GM04503 (cell line): ENCODE results near the gene GMCL1.
"Not testable (repeated sequence)": the region's sequence is repeated elsewhere in the genome, so short reads cannot be mapped to it uniquely, and the experiment has no call there.

Experiments
- DNase-seq: peaks from one replicate; pipeline ENCODE4 v3.0.0-alpha.2; 2012; ENCODE audit warnings: low read depth

GMCL1 gene

DNA sequence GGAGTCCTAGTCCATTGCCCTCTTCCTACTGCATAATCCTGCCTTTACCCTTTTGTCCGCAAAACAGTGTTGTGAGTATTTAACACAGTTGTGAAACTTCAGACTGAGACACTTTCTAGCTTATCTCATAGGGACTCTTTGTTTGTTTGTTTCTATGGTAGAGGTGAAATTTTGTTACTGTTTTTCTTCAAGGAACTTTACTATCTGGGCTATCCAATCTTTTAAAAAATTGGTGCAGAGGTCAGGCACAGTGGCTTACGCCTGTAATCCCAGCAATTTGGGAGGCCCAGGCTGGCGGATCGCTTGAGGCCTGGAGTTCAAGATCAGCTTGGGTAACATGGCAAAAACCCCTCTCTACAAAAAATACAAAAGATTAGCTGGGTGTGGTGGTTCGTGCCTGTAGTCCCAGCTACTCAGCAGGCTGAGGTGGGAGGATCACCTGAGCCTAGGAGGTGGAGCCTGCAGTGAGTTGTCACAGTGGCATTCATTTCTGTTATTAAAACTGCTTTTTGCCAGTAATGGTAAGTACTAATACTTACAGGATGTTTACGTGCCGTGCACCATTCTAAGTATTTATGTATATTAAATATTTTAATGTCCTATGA is 18.8 kb downstream of the GMCL1 start:
- no peak for DNase-seq

DNA sequence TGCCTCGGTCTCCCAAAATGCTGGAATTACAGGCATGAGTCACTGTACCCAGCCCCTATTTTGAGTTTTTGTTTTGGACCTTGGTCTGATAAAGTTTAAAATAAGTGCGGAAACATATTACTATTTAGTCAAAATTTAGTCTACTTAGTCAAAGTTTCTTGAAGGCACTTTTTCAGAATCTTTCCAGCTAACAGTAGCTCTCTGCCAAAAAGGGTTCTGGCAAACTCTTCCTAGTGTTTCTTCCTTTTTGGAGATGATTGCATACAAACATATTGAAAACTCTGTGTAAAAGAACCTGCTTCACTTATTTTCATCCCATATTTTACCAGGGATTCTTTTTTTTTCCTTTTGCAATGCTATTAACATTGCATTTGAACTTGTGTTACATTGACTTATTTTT is 28.8 kb downstream of the GMCL1 start:
- no peak for DNase-seq

DNA sequence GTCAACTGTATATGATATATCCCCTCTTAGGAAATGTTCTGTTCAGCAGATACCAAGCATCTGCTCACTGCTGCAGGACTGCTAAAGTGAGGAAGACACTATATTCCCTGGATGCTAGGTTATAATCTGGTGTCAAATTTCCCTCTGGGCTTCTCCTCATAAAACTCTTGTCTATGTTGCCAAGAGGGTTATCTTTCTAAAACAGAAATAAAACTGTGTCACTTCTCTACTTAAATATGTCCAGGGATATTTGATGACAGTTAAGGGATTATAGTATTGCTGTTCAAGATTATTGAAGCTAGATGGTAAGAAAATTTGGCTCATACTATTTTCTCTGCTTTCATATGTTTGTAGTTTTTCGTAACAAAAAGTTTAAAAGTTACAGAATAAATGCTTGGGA is 33.8 kb downstream of the GMCL1 start:
- no peak for DNase-seq

GRCh38 chr2:69888451-69888850 is 59.0 kb downstream of the GMCL1 start:
- DNase-seq, result no peak

- DNase-seq, result no peak
Observed at GRCh38 chr2:69889302-69889701, 59.8 kb downstream of the GMCL1 start.

GRCh38 chr2:69890881-69891280 is 61.4 kb downstream of the GMCL1 start:
- no peak for DNase-seq

DNA sequence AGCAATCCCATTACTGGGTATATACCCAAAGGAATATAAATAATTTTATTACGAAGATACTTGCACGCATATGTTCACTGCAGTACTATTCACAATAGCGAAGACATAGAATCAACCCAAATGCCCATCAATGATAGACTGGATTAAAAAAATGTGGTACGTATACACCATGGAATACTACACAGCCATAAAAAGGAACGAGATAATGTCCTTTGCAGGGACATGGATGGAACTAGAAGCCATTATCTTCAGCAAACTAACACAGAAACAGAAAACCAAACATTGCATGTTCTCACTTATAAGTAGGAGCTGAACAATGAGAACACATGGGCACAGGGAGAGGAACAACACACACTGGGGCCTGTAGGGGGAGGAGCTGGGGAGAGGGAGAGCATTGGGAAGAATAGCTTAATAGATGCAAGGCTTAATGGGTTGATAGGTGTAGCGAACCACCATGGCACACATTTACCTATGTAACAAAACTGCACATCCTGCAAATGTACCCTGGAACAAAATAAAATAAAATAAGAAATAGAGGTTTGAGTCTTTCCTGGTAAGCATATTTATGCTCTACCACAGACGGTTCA is 63.5 kb downstream of the GMCL1 start:
- not testable (repeated sequence) for DNase-seq

GRCh38 chr2:69893684-69894551 is 64.5 kb downstream of the GMCL1 start, which contains the start of gene SNRNP27:
SNRNP27 (plus strand) TSS chr2:69893956; CDS start chr2:69893985, 29 bp downstream.
- peak; percentile 40 for DNase-seq

- not testable (repeated sequence) for DNase-seq
Observed at GRCh38 chr2:69894737-69895136, 65.3 kb downstream of the GMCL1 start.

DNA sequence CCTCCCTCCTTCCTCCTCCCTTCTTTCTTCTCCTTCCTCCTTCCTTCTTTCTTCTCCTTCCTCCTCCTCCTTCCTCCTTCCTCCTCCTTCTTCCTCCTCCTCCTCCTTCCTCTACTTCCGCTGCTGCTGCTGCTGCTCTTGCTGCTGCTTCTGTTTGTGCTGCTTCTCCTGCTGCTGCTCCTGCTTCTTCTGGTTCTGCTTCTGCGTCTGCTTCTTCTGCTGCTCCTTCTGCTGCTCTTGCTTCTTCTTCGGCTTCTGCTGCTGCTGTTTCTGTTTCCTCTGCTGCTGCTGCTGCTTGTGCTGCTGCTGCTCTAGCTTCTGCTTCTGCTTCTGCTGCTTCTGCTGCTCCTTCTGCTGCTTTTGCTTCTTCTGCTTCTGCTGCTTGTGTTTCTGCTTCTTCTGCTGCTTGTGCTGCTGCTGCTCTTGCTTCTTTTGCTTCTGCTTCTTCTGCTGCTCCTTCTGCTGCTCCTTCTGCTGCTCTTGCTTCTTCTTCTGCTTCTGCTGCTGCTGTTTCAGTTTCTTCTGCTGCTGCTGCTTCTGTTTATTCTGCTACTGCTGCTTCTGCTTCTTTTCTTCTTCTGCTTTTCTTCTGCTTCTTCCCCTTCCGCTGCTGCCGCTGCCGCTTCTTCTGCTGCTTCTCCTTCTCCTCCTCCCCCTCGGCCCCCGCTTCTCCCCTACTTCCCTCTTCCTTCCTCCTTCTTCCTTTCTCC is 72.9 kb downstream of the GMCL1 start:
- DNase-seq, result no peak

DNA sequence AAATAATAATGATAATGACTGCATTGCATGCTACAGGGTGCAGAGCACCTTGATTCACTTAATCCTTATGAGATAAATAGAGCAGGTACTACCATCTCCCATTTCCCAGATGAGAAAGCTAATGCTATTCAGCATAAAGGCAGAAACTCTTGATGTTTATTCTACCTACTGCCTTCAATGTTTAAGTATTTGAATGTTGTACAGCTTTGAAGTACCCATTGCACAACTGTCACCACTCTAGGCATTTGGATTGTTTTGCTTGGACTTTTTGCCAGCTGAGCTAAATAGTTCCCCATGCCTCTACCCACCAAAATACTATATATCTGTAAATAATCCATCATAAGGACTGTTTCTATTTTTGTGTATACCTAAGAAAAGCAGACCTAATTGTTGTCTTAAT is 77.8 kb downstream of the GMCL1 start:
- DNase-seq, result no peak

- DNase-seq, result no peak
Observed at GRCh38 chr2:69911985-69912563, 82.6 kb downstream of the GMCL1 start.

DNA sequence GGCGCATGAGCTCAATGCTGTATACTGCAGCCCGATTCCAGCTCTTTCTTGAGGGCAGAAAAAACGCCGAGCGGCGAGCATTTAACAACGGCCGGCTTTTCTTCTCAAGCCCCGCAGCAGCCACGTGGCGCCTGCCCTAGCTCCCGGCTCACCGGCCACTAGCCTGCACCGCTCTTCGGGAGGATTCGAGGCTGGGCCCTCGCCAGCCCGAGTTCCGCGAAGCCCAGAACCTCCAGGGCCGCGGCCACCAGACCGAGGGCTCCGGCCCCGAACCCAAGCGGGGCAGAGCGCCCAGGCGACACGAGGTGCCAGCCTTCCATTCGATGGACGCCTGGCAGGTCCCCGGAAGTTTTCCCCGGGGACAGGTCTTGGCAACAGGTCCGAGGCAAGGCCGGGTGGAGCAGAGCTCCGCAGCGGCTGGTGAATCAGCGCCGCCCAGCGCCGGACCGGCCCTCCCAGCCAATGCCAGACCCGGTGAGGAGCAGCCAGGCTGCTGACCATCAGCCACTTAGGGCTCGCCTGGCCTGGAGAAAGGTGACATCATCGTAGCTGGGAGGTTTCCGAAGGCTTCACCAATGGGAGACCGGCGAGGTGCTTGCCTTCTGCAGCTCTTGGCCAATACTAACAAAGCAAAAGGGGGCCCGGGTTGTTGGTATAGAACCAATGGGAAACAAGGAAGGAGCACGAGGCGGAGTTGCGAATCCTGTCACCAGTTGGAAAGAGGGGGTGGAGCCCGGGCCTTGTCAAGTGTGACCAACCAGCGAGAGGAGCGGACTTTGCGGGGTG is 84.9 kb downstream of the GMCL1 start:
- DNase-seq, result peak; percentile 100

DNA sequence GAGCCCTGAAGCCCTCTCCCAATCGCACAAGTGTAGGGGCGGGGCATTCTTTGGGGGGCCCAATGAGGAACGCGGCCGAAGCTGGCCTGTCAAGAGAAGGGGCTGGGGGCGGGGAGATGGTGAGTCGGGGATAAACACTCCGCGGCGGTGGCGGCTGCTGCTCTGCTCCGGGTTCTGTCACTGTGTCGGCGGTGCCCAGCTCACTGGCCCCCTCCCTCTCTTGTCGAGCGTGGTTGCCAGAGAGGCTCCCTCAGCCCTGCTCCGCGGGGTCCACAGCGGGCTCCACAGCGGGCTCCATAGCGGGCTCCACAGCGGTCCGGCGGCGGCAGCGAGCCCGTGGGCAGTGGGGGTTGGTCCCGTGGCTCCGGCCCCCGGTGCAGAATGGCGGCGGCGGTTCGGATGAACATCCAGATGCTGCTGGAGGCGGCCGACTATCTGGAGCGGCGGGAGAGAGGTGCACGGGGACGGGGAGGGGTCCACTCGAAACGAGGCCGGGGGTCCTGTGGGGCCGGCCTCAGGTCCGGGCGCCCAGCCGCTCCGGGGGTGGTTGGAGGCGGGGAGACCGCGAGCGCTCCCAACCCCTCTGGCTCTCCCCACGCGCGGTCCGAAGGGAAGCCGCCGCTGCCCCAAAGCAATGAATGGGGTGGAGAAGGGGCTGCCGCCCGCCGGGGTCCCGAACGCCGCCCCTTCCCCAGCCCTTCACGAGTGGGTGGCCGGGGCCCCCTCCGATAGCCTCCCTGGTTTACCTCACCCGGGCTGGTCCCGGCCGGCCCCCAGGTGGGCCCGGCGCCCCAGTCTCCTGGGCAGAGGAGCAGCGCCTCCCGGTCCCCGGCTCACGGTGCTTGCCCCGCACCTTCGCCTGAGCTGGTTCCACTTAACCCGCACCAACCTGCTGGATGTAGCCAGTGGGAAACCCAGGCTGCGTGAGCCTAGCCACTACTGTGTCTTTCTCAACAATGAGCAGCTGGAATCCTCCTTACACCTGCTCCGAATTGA is 85.8 kb downstream of the GMCL1 start, which contains the start of gene MXD1:
Gene MXD1 (plus strand): TSS at position 160 of the 996 bp plus-strand sequence. CDS start 222 bp downstream, at position 382.
- no peak for DNase-seq

DNA sequence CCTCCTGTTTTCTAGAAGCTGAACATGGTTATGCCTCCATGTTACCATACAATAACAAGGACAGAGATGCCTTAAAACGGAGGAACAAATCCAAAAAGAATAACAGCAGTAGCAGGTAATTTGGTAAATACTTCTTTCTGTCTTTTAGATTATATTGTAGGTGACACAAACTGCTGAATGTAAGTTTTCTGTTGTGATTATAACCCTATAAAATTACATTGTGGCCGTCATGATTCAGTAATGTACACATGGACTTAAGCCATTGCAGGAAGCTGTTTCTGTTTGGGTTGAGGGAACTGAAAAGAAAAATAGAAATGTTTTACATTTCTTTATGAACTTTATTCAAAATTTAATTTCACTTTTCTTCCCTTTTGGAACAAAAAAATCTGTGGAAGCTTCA is 86.6 kb downstream of the GMCL1 start:
- no peak for DNase-seq

DNA sequence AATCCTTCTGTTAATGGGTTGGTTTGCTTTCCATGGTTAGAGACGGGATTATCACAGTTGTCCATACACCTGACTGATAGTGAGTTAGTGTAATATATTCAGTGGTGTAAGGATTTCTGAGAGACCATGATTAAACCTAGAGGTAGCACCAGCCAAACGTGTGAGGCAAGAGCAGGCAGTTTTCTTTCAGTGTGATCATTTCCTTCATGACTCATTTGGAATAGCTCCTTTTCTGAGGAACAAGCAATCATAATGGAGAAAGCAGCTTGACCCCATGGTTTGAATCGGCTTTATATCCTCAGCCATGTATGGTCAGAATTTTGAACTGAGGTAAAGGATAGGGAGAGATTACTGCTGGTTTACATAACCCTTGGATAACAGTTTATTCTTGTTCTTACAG is 88.4 kb downstream of the GMCL1 start:
- peak; percentile 66 for DNase-seq

DNA sequence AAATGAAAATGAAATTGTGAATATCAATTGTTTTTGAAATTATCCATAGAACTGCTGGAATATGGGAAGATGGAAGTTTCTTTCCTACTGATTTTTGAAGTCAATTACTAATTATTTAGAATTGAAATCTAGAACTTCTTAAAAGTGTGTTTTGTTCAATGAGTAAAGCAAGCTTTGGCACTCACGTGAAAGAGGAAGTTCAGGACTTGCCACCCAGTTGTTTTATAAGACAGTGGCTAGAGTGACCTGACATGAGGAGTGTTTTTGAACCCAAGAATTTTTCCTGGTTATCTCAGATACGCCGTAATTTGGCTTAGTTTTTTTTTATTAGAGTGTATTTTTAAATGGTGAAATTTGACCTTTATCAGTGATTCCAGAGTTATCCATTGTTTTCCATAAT is 88.9 kb downstream of the GMCL1 start:
- DNase-seq, result no peak

GRCh38 chr2:69923116-69923515 is 93.7 kb downstream of the GMCL1 start:
- DNase-seq, result no peak

GRCh38 chr2:69926849-69927515 is 97.5 kb downstream of the GMCL1 start:
- DNase-seq, result no peak
